NCI-H1694 (cell line): ENCODE measurements around the gene CORO2B.

Experiments used
- DNase-seq: peaks from one replicate; lab custom pipeline; 2025; lab: John Stamatoyannopoulos, UW

The CORO2B gene

DNA sequence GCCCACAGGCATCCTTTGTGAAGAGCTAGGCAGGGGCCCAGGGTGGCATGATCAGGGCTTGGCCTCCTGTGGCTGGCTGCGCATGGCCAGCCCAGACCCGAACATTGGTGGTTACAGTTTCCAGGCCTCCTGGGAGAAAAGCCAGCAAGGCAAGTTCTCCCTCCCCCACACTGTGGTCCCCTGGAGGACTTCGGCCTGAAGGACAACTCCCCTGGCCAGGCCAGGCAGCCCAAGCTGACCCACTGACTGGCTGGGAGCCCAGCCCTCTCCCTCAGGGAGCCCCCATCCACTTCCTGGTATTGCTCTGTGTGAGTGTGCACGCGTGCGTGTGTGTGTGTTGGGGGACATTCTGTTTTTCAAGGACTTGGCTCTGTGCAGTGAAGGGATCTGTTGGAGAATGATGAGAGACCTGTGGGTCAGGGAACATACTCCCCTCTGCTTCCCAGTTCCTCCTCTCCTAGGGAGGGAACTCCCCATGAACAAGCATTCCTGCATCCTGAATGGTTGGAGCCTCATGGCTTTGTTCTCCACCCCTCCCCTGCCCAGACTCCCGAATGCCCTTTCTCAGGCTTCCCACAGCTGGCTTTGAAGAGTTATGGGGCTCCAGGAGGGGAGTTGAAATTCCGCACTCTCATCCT is 29.5 kb downstream of the CORO2B start:
- DNase-seq = no peak

GRCh38 chr15:68608844-68609232 is 30.0 kb downstream of the CORO2B start:
- no peak for DNase-seq

GRCh38 chr15:68609629-68610028 is 30.8 kb downstream of the CORO2B start:
- no peak for DNase-seq

DNA sequence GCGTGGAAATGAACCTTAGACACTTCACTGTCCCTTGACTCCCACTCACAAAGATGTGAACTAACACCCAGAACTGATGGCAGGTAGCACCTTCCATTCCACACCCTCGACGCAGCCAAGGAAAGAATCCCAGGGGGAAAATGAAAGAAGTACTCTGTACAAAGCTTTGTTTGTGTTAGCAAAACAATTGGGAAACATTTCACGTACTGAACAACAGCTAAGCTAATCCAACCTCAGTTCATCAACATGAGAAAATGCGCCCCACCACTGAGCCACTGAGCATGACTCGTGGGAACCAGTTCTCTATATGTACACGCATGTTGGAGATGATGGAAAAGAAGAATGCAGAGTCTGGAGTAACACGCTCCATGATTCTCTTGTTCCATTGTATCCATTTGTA is 32.0 kb downstream of the CORO2B start:
- no peak for DNase-seq

DNA sequence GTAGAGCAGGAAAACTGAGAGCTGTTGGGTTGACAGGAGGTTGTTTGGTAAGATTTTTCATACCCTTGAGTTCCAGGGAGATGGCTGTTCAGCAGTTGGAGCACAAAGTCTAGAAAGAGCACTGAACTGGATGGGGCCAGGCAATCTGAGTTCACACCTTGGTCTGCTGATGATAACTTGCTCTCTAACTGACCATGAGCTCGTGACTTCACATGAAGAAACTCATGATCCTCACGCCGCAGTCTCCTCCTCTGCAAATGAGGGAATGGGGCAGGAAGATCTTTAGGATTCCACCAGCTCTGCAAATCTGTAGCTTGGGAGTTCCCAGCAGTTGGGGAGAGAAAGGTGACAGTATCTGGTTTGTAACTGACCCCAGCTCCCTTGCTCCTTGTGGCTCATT is 33.7 kb downstream of the CORO2B start:
- DNase-seq = no peak

DNA sequence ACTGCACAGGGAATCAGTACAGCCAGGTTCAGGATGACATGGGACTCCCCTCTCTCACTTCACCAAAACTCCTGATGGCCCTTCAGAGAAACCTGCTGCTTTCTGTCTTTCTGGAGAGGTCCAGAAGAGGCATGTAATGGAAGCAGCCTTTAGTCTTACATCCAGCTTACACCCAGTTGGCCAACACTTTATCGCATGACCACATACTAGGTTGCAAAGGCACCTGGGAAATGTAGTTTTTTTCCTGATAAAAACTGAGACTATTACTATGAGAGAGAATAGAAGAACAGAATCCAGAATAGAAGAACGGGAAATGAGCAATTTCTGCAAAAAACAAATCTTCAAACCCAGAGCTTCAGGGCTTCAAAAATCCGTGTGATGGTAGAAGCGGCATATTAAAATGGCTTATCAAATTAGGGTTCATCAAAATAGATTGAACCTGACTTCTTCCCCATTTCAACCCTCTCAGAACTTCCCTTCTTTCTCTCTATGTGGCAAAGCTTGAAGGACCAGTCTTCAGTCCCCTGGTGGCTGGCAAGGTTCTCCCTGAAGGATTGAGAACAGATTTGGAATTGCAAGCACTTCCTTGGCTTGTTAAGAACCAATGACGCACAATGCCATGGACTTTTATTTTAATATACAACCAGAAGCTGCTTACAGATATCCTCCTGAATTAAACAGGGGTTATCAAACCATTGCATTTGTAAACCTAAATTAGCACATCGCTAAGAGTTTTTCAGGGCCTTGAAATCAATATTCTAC is 34.4 kb downstream of the CORO2B start:
- no peak for DNase-seq

DNA sequence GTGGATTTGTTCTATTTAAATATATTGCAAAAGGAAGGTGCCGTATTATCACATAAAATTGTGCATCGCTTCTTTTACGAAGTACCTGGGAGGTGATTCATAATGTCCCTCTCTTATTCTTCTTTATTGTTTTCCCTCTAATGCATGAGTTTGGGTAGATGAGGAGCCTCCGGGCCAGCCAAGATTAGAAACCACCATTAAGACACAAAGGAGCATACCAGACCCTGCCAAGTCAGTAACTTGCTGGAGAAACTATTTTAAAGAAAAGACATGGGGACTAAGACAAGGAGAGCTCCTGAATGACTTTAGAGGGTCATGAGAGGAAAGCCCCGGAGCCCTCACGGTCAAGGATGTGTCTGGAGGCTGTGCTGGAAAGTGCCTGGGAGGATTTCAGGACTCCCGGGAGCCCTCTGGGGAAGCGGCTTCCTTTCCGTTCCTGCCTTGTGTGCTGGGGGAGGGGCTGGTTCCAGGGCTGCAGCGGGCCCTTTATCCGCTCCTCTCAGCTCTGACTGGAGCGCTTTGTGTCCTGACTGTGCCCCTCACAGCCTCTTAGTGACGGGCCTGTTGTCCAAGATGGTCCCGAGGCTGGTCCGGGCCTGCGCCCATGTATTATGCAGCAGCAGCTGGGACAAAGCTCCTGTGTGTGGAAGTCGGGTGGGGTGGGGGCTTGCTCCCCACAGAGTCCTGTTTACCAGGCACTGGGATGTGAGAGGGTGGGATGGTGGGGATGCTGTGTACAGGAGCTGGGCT is 35.7 kb downstream of the CORO2B start:
- DNase-seq = no peak

DNA sequence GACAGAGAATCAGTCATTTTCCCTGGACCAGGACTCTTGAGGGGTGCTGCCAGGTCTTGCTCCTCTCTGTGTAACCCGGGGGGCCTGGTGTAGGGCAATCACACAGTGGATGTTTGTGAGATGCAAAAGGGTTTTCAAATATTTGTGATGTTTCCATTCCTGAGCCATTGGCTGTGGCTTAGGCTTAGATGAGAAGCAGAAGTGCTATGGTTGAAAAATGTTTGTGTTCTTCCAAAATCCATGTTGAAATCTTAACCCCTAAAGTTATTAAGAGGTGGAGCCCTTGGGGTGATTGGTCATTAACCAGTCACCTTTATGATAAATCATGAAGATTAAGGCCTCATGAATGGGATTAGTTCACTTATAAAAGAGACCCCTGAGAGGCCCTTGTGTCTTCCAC is 36.5 kb downstream of the CORO2B start:
- DNase-seq = no peak

DNA sequence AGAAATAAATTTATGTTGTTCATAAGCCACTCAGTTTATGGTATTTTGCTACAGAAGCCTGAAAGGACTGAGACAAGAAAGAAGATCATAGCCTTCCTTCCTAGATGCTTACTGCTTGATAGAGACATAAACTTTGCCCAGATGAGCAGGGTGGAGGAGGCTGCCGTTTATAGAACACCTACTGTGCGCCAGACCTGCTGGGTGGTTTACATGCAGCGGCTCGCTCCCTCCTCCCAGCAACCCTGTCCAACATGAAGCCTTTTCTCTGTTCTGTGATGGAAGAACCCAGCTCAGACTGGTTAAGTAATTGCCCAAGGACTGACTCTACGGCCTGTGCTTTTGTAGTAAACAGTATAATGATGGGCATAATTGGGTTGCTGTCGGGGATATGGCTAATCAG is 37.0 kb downstream of the CORO2B start:
- no peak for DNase-seq

DNA sequence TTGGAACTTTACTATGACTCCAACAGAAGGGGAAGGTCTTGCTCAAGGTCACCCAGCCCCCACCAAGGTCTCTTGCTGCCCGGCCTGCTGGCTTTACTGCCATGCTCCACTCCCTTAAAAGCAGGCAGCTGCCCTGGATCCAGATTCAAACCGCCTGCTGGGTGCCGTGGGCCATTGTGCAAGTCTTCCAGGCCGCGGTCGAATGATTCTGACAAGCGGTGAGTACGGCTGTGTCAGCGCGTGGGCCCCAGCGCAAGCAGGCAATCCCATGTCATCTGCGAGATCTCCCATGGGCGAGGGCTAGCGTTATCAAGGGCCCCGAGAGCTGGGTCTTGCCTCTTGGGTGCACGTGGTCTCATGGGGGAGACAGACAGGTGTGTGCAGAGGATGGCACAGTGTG is 37.6 kb downstream of the CORO2B start:
- no peak for DNase-seq

DNA sequence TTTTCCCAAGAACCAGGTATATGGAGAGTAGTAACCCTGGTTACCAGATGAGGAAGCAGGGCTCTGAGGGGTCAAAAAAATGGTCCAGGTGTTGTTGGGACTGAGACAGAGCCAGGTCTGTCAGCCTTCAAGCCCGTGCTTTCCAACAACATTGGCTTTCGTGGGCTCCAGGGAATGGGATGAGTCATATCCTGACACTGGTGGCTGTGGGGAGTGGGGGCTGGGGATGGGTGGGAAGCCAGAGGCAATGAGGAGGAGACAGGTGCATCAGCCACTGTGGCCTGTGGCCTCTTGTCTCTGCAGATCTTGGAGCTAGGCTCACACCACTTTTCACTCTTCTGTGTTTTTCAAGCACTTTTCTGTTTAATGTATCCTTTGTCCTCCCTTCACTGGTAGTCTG is 38.2 kb downstream of the CORO2B start:
- DNase-seq = no peak

DNA sequence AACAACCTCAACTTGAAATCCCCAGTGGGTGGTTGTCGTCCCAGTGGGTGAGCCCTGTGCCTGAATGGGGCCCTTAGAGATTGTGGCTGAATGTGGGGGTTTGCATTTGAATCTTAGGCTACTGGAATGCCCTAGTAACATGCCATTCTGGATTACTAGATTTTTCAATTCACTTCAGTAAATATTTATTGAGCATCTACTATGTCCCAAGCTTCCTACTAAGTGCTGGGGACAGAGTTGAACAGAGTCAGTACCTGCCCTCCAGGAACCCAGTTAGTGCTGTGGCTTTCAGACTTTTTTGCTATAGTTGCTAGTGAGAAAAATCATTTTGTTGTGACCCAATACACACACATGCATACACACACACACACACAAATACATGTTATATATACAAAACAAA is 39.0 kb downstream of the CORO2B start:
- DNase-seq = no peak

GRCh38 chr15:68618394-68618793 is 39.6 kb downstream of the CORO2B start:
- DNase-seq = peak; percentile 58

DNA sequence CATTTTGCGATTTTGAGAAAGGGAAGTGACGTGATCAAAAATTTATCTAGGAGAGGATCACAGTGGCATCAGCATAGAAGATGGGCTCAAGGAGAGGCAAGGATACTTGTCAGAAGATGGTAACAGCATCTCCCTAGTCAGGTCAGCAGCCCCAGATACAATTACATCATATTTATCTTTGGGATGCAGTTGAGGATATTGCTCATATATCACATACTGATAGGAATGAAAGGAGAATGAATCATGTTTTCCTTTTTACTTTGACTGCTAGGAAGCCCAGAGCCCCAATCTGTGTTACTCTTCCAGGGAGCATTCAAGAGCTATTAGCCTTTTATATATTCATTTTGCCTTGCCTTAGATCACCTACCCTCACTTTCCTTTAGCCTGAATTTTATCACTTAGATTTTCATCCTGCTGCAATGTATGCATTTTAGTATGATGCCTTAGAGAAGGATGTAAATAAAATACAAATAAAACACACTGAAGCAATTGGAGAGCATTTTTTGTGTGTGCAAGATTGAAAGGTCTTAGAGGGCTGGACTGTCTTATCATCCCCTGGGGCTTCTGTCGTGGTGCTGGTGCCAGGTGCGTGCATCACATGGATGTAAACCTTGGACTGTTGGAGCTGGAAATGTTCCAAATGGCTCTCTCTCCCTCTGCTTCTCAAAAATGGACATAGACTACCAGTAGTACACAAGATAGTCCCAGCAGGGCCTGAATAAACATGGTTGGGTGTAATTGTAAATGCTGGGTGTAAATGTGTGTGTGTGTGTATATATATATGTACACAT is 40.3 kb downstream of the CORO2B start:
- no peak for DNase-seq

- peak; percentile 91 for DNase-seq
Observed at GRCh38 chr15:68620721-68621527, 42.1 kb downstream of the CORO2B start.

- no peak for DNase-seq
Observed at GRCh38 chr15:68621535-68621934, 42.7 kb downstream of the CORO2B start.

DNA sequence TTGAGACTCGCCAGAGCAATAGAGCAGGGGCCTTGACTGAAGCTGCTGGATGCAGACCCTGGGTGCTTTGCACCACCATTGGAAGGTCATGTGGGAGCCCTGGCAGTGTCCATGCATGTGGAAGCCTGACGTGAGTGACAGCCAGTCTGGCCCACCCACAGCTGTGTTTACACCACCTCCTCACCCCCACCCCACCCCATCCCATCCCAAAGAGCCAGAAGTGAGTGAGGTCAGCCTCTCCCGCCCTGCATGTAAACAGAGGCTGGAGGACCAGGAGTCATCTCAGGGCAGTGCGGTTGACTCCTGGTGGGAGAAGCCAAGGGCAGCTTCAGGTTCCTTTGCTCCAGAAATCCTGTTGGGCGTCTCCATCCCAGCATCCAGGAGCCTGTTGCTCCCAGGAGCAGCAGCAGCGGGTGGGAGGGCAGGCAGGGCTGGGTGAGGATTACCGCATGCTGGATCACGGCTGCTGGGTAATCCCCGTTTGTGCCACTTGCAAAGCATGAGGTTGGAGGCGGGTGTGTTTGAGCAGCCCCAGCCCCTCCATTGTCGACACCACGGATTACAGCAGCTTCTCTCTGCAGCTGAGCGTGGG is 44.6 kb downstream of the CORO2B start:
- DNase-seq = no peak

GRCh38 chr15:68625853-68626252 is 47.1 kb downstream of the CORO2B start:
- DNase-seq = no peak

- DNase-seq = no peak
Observed at GRCh38 chr15:68626283-68626682, 47.5 kb downstream of the CORO2B start.

GRCh38 chr15:68626739-68627138 is 47.9 kb downstream of the CORO2B start:
- no peak for DNase-seq

- DNase-seq = no peak
Observed at GRCh38 chr15:68627476-68627875, 48.7 kb downstream of the CORO2B start.
